GM18861 (cell line): ENCODE data around the gene PECR.
"Not testable (repeated sequence)": the region's sequence is repeated elsewhere in the genome, so short reads cannot be mapped to it uniquely, and the experiment has no call there.

ENCODE experiments used
- ATAC-seq: cut with Tn5 transposase; IDR thresholded peaks from one replicate; pipeline ENCODE4 v1.9.1; 2021; ENCODE audit not compliant: unreplicated experiment

Gene PECR

DNA sequence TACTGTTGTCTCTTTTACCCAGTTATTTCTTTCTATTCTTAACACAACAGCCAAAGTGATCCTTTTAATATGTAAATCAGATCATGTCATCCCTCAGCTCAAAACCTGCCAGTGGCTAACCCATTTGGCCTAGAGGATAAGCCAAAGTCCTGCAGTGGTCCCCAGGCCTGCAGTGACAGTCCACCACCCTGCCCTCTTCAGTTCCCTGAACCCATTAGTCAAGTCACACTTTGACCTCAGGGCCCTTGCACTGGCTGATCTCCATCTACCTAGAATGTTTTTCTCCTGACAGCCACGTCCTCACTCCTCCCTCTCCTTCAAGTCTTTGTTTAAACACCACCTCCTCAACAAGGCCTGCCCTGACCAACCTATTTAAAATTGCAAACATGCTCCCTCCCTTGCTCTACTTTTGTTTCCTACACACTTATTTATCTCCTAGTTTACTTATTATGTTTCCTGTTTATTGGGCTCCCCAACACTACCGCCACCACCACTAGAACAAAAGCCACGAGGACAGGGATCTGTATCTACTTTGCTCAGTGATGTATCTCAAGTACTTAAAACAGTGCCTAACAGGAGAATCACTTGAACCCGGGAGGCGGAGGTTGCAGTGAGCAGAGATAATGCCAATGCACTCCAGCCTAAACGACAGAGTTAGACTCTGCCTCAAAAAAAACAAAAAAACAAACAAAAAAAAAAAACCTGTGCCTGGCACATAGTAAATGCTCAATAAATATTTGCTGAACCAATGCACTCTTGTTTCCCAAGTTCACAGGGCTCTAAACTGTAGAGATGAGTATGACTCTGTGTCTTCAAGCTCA lies 77.5 kb downstream of the PECR start:
- ATAC-seq, result no peak

GRCh38 chr2:216002693-216003092 lies 78.9 kb downstream of the PECR start:
- no peak for ATAC-seq

DNA sequence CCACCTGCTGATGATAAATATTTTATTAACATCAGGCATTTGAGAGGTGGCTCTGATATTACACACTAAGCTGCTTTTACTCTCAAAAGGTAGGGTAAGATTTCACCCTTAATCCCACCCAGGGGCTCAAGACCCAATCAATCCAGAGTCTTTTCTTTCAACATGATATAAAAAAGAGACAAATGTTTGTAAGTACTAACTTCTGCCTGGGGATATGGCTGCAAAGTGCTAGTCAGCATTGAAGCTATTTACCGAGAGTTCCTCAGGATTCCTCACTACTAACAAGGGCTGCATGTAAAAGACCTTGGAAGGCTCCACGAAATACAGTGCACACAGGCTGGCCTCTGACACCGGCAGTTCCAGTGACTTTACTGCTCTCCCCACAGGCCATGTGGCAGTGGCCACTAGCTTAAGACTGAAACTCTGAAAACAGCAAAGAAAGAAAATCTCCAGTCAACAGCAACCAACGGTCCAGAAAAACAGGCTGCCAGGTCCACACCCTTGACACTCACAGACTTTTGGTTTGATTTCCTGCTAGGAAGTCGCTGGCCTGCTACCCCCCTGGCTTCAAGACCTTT lies 79.4 kb downstream of the PECR start:
- ATAC-seq, result no peak

GRCh38 chr2:216001216-216002100 lies 80.2 kb downstream of the PECR start:
- ATAC-seq, result no peak

DNA sequence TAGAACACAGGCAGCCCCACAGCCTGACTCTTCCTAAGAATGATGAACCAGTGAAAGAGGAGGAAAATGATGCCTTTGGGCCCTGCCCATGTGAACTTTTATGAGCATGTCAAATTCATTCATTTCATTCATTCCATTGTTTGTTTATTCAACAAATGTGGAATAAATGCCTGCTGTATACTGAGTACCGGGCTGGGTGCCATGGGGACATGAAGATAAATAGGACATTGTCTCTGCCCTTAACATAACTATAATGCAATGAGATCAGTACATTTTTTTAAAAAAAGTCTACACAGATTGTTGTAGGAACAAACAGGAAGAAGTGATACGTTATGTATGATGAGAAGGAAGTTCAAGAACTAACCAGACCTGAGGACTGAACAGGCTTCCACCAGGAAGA lies 83.0 kb downstream of the PECR start:
- ATAC-seq, result no peak

GRCh38 chr2:215997219-215997618 lies 84.4 kb downstream of the PECR start:
- no peak for ATAC-seq

DNA sequence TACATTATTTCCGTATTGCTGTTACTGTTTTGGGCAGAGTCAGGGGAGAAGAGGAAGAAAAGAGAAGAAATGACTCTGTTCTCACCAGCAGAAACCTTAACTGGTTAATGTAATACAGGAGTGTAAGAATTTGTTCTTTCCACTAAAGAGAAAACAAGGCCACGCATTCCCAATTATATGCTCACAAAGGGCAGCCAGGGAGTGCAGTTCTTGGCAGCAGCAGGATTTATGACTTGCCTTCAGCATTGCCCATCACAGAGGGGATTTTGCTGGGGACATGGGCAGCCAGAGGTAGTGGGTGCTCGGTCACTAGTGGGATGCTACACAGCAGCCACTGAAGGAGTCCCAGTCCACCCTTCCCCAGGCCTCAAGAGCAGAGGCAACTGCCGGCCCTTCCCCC lies 86.7 kb downstream of the PECR start:
- no peak for ATAC-seq

DNA sequence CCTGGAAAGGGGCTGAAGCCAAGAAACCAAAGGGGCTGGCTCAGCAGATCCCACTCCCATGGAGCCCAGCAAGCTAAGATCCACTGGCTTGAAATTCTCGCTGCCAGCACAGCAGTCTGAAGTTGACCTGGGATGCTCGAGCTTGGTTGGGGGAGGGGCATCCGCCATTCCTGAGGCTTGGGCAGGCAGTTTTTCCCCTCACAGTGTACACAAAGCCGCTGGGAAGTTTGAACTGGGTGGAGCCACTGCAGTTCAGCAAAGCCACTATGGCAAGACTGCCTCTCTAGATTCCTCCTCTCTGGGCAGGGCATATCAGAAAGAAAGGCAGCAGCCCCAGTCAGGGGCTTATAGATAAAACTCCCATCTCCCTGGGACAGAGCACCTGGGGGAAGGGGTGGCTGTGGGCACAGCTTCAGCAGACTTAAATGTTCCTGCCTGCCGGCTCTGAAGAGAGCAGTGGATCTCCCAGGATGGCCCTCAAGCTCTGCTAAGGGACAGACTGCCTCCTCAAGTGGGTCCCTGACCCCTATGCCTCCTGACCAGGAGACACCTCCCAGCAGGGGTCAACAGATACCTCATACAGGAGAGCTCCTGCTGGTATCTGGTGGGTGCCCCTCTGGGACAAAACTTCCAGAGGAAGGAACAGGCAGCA lies 92.9 kb downstream of the PECR start:
- not testable (repeated sequence) for ATAC-seq
